Hypothalamus (tissue), 51 donors: ENCODE data around the gene WDR45B.

Experiments
- DNase-seq, 51 donors: peaks; one replicate each; lab custom pipeline; 2025; lab: John Stamatoyannopoulos, UW

Gene WDR45B

DNA sequence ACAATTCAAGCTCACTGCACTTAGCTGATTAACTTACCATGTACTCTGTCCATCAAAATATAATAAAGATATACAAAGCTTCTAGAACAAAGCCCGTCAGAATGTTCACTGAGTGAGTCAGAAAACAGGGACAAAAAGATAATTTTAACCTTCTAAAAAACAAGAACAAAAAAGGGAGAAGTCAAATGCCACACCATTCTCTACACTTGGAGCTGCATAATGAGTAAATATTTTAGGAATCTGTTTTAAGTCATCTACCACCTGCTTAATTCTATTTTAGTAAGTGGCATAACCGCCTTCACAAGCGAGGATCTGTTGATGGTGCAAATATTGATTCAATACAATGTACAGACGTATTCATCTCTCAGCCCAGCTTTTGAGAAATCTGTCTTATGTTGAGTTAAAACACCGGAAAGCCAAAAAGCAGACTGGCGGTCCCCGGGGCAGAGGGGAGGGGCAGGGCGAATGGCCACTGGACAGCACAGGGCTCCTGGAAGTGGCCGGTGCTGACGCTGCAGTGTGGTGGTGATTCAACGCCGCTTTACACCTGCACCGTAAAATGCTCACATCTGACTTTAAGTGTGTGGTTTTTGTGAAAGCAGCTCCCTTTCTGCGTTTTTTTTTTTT, 30.1 kb upstream of the WDR45B start:
- DNase-seq: peak in 1 of 51 donors; percentile 74

DNA sequence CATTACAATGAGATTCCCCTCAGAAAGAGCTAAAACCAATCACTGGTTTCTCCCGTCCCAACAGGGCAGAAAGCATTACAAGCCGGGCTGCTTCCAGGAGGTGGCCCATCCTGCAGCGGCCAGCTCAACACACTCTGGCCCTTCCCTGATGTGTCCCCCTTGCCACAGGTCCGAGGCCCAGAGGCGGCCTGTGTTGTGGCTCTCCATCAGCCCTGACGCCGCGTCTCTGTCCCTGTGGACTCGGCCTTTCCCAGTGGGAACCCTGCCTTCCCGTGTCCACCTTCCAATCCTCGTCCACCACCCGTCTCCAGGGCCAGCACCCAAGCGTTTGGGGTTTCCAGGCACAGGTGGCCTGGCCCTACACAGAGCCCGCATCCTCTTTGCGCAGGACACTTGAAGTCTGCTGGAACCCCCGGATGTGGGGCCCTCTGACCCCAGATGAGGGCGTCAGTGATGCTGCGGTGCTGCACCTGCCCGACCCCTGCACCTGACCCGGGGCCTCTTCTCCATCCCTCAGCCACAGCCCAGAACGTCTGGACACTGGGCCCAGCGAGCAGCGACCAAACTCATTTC, 29.2 kb upstream of the WDR45B start:
- DNase-seq: no peak

DNA sequence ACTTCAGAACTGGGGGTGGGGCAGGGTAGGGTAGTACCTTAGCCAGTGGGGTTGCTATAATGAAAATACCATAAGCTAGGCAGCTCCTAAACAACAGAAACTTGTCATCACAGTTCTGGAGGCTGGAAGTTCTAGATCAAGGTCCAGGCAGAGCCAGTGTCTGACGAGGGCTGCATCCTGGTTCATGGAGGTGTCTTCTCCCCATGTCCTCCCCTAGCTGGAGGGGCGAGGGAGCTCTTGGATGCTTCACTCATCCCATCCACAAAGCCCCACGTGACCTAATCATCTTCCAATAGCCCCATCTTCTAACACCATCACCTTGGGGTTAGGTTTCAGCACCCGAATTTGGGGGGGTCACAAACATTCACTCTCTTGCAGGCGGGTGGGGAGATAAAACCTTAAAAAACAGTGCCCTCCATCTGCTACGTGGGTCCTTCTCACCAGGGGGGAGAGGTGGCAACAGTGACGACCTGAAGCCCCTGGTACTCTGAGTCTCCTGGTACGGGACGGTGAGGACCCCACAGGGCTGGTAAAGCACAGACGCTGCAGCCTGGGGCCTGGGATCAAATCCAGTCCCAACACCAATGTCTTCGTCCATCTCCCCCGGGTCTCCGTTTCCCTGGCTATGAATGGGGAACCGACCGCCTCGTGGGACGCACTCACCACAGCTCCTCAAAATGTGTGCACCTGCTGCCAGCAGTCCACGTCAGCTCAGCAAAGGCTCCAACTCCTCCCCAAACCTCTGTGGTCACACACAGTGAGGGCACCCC, 27.4 kb upstream of the WDR45B start:
- no peak for DNase-seq

DNA sequence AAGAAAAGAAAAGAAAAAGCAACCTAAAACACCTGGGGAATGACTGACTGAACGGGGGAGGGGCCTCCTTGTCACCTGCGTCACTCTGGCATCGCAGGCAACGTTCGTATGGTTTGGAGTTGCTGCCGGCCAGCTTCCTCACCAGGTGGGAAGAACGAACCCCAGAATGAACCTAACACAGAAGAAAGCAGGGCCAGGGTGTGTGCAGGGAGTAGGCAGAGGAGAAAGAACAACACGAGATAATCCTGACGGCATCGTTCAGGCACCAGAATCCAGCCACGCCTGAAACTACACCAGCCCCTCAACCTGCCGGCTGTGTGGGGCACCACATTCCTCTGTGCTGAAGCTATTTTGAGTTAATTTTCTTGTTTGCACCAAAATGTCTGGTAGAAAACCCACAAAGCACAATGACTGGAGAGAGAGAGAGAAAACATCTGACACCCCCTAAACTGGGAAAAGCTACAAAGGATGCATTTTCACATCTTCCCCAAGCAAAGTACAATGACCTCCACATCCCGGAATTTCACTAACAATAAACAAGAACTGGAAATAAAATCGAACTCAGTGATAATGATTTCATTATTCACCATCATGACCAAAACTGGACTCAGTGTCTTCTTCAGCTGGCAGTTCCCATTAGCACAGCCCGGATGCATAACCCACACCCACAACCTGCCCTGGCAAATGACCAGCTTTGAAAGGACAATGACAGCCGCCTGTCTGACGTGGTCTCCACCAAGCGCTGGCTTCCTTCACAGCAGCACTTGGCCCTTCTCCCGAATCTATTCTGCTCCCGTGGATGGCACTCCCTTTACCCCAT, 26.6 kb upstream of the WDR45B start:
- DNase-seq: peak in 23 of 51 donors; percentile 27 to 81 (median 39)

DNA sequence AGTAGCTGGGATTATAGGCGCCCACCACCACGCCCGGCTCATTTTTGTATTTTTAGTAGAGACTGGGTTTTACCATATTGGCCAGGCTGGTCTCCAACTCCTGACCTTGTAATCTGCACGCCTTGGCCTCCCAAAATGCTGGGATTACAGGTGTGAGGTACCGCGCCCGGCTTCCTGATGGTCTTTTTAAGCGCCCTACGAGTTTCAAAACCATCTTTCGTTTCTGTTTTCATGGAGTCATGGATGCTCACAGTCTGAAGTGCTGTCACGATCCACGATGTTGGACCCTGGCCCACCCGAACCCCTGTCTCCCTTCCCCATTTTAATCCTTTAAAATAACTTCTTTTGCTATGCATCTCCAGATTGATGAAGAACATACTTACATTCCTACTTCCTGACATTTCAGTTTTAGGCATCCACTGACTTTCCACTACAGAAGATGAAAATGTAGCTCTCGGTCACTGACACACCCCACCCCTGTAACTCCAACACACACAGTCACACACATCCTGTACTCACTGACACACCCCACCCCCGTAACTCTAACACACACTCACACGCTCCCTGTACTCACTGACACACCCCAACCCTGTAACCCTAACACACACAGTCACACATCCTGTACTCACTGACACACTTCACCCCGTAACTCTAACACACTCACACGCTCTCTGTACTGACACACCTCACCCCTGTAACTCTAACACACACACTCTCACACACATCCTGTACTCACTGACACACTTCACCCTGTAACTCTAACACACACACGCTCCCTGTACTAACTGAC, 22.6 kb upstream of the WDR45B start:
- DNase-seq: no peak

DNA sequence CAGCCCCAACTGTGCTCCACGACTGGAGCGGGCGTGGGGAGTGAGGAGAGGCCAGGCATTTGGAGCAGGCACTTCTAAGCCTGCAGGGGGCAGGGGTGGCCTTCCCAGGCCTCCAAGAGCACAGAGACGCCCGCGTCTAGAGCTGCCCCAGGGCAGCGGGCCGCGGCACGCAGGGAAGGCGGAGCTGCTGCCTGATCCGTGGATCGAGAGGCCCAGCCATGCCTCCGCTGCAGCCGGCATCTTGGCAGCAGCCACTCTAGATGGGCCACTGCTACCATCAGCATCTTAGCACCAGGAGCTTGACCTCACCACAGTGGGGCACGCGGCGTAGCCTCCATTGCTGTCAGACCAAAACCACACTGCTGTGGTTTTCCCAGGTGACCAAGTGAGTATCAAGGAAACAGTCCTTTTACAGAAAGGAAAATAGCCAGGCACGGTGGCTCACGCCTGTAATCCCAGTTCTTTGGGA, 20.4 kb upstream of the WDR45B start:
- peak in 41 of 51 donors; percentile 19 to 85 (median 57) for DNase-seq

DNA sequence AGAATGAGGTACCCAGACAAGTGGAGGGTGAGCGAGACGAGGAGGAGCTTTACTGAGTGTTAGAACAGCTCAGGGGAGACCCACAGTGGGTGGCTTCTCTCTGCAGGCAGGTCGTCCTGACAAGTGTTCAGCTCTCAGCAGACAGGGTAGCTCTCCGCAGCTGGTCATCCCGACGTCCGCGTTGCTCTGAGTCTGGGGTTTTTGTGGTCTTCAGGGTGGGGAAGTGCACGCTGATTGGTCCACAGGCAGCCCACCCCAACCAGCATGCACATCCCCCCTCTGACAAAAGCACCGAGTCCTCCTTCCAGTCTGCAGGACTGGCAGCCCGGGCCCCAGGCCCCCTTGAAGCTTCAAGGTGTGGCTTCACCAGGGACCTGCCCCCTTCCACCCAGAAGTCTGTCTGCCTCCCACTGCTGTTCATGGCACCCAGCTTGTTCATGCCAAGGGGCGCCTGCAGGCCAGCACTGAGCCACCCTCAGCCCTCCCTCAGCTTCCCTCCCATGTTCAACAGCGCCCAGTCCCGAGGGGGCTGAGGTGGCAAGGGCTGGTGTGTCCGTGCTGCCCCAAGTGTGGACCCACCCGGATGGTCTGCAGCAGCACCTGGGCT, 19.9 kb upstream of the WDR45B start:
- DNase-seq: no peak

DNA sequence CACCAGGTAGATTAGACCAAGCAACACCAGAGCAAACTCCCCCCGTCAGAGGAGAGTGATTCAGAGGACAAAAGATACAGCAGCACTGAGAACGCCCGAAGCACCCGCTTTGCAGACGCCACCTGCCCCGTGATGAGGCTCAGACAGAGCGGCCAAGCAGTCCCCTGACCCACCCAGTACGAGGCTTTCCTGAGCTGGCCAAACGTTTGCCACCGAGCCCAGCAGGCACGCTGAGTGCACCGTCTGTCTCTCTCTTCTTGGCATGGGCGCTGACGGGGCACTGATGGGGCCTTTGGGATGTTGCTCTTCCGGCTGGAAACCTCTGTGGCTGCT, 19.4 kb upstream of the WDR45B start:
- no peak for DNase-seq

DNA sequence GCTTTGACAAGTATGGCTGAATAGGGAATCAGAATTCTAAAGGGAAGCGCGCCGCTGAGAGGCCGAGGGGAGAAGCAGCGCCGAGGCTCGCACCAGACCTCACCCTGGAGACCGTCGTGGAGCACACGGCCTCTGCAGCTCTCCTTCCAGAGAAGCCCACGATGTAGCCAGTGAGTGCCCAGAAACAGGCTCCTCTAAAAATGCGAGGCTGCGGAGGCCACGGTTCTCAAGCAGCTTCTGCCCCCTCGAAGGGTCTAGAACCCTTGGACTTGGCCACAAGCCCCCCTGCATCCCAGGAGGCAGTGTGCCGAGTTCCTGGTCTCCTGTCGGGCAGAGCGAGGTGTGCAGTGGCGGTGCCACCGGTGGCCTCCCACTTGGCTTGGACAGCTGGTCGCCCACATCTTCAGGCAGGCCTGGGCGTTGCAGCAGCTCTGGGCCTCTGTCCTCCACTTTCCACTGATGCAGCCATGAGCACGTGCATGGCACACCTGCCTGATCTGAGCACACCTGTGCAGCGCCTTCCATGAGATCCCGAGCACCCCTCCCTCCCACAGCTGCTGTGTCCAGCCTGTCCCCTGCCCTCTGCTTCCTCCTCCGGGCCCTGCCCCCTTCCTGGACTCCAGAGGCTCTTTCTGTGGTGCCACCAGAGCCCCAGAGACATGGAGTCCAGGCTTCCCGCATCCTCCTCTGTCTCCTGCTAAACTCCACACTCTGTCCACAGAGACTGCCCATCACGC, 18.9 kb upstream of the WDR45B start:
- DNase-seq: no peak

DNA sequence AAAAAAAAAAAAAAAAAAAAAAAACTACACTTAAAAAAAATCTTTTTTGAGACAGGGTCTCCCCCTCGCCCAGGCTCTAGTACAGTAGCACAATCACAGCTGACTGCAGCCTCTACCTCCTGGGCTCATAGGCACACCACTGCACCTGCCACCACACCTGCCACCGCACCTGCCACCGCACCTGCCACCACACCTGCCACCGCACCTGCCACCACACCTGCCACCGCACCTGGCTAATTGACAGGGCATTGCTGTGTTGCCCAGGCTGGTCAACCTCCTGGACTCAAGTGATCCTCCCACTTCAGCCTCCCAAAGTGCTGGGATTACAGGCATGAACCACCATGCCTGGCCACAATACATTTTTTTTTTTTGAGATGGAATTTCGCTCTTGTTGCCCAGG, 17.6 kb upstream of the WDR45B start:
- DNase-seq: no peak

DNA sequence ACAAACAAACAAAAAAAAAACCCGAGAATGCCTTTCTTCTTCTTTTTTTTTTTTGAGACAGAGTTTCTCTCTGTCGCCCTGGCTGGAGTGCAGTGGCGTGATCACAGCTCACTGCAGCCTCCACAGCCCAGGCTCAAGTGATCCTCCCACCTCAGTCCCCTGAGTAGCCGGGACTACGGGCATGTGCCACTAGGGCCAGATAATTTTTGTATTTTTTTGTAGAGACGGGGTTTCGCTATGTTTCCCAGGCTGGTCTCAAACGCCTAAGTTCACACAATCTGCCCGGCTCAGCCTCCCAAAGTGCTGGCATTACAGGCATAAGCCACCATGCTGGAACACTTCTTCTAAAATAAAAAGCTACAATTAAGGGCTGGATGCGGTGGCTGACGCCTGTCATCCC, 17.0 kb upstream of the WDR45B start:
- no peak for DNase-seq

DNA sequence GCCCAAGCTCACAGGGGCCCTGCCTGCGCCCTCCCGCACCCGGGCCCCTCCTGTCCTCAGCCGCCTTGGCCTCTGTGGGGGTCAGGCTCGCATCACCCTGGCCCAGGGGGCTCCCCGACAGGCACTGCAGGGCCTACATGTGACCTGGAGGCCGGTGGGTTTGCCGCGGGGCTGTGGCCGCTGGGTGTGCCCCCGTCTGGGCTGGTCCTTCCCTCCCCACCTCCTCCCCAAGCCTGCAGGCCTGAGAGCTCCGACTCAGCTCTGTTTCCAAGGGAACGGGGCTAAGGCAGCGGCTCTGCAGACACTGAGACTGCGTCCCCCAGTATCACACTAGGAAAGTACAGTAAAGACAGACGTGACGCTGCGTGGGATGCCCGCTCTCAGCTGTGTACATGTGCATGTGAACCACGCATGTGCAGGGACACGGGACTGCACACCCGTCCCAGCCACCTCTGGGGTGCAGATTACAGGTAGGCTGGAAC, 16.5 kb upstream of the WDR45B start:
- DNase-seq: peak in 20 of 51 donors; percentile 13 to 73 (median 38)

DNA sequence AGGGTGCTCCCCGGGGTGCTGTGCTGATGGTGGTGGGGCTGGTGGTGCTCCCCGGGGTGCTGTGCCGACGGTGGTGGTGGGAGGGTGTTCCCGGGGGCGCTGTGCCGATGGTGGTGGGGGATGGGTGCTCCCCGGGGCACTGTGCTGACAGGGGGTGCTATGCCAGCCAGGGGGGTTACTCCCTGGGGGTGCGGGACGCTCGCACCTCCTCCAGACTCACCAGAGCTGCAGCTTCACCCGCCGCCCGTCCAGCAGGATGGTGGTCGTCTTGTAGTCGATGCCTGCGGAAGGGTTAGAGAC, 16.0 kb upstream of the WDR45B start:
- DNase-seq: no peak

DNA sequence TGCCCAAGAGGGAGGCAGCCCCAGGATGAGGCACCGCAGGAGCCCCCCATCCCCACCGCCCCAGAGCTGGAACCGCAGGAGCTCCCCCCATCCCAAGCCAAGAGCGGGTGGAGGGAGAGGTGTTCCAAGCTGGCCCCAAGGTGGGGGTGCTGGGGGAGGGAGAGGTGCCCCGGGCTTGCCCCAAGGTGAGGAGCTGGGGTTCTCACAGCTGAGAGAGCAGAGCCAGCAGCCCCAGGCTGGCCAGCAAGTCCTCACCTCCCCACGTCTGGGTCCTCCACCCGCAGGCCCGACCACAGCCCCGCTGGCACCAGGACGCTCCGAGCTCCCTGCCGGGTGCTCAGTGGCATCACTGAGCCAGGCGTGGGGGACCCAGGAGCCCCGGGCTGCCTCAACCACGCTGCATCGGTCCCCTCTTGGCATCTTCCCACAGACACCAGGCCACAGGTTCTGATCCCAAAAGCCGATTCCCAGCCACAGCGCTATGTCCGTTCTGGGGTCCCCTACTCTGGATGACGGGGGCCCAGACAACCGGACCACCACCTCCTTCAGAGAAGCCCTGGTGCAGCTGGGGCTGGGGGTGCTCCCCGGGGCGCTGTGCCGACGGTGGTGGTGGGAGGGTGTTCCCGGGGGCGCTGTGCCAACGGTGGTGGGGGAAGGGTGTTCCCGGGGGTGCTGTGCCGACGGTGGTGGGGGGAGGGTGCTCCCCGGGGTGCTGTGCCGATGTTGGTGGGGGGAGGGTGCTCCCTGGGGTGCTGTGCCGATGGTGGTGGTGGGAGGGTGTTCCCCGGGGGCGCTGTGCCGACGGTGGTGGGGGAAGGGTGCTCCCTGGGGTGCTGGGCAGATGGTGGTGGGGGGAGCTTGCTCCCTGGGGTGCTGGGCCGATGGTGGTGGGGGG, 15.4 kb upstream of the WDR45B start:
- DNase-seq: no peak

DNA sequence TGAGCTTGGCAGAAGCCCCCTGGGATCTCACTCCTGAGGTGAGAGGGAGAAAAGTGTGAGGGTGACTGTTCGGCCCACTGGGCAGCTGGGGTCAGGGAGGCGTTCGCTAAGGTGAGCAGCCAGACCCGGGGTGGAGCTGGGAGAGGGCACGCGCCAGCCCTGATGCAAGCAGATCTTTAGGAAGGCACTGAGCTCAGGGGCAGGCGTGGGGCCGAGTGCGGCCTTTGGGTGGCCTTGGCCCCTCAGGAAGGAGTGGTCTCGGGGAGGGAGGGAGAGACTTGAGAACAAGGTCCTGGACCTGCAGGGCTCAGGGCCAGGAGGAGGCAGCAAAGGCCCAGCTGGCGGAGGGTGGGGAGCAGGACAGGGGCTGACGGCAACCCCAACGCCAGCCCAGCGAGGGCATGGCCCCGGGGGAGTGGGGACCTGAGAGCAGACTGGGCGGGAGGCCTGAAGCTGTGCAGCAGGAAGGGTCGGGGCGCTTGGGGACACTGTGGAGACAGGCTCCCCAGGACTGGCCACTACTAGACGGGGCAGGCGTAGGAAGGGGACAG, 14.5 kb upstream of the WDR45B start:
- no peak for DNase-seq

DNA sequence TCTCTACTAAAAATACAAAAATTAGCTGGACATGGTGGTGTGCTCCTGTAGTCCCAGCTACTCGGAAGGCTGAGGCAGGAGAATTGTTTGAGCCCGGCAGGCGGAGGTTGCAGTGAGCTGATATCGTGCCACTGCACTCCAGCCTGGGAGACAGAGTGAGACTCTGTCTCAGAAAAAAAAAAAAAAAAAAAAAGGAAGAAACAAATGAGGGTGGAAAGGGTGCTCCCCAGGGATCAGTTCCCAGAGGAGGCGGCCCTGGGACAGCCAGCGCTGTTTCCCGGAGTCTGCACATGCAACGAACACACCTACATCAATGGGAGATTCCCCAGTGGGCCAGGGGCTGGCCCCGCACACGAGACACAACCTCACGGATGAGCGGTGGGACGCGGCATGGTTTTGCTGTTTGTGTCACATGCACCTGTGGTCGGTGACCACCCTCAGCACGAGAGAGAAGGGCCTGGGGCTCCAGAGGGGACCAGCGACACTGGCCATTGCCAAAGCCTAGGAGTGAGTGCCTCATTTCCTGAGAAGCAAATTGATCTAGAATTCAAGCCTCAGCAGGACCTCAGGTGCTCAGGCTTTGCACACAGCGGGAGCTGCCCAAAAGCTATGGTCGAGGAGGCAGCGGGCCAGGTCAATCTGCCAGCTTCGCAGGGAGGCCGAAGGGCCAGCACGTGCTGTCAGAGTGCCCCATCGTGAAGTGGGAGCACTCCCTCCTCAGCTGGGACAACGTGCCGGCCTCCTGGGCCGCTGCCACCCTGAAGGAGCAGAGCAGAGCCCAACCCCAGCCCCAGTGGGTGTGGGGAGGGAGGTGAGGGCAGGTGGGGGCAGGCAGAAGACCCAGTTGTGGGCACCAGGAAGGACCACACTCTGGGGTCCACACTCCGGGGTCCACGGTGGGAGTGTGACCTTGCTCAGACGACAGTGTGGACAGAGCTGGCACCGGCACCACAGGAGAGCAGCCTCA, 13.8 kb upstream of the WDR45B start:
- no peak for DNase-seq

DNA sequence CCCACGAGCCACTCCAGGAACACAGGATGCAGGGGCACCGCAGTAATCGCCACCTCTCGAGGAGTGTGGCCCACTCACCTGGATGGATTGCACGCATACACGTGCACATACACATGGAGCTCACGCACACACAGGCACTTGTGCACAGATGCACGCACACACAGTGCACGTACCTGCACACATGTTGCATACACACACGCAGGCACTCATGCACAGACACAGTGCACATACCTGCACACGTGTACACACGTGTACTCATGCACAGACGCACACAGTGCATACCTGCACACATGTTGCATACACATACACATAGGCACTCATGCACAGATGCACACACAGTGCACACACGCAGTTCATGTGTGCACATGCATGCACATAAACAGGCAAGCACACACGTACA, 11.6 kb upstream of the WDR45B start:
- no peak for DNase-seq
